Stomach (tissue), 4 donors: ENCODE measurements around the gene ZFPM1.

Experiments used
- EP300 ChIP-seq: sonication (generic); formaldehyde crosslinking; IDR thresholded peaks from one replicate; pipeline ENCODE4 v1.6.1; 2017; ENCODE audit warnings: antibody characterized with exemption
- POLR2A ChIP-seq, 4 donors: fragments of 450-650 bp; IDR thresholded peaks; one replicate each; pipeline ENCODE4 v1.6.1; 2016; ENCODE audit warnings: antibody characterized with exemption in 4 of 4, control low read depth in 2 of 4, mild to moderate bottlenecking in 1 of 4, moderate library complexity in 1 of 4
- POLR2AphosphoS5 ChIP-seq, 3 donors: sonication (generic); formaldehyde crosslinking; IDR thresholded peaks; one replicate each; pipeline ENCODE4 v1.6.1; 2016; ENCODE audit warnings: antibody characterized with exemption in 3 of 3
- TF ChIP-seq, protein P1 (sequence below), 7 experiments: fragments of 450-650 bp in 4 of 7; fragments of 200-600 bp in 3 of 7; sonication (generic) in 3 of 7; IDR thresholded peaks; one replicate each; pipeline ENCODE4 v1.5.1; 2016 to 2019; ENCODE audit warnings: antibody characterized with exemption in 7 of 7, control low read depth in 2 of 7, mild to moderate bottlenecking in 1 of 7

DNA sequence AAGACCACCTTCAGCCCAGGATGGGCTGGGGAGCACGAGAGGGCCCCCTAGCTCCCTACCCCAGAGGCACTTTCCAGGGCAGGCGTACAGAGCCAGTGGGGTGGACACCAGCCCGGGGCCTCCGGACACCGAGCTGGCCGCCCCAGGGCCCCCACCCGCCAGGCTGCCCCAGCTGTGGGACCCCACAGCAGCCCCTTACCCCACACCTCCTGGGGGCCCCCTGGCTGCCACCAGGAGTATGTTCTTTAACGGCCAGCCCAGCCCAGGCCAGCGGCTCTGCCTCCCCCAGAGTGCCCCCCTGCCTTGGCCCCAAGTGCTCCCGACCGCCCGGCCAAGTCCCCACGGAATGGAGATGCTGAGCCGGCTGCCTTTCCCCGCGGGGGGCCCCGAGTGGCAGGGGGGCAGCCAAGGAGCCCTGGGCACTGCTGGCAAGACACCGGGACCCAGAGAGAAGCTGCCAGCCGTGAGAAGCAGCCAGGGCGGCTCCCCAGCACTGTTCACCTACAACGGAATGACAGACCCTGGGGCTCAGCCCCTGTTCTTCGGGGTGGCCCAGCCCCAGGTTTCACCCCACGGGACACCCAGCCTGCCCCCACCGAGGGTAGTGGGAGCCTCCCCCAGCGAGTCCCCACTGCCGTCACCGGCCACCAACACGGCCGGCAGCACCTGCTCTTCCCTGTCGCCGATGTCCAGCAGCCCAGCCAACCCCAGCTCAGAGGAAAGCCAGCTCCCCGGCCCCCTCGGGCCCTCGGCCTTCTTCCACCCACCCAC, 24.3 kb upstream of the ZFPM1 start:
- TF ChIP-seq, protein P1, sequence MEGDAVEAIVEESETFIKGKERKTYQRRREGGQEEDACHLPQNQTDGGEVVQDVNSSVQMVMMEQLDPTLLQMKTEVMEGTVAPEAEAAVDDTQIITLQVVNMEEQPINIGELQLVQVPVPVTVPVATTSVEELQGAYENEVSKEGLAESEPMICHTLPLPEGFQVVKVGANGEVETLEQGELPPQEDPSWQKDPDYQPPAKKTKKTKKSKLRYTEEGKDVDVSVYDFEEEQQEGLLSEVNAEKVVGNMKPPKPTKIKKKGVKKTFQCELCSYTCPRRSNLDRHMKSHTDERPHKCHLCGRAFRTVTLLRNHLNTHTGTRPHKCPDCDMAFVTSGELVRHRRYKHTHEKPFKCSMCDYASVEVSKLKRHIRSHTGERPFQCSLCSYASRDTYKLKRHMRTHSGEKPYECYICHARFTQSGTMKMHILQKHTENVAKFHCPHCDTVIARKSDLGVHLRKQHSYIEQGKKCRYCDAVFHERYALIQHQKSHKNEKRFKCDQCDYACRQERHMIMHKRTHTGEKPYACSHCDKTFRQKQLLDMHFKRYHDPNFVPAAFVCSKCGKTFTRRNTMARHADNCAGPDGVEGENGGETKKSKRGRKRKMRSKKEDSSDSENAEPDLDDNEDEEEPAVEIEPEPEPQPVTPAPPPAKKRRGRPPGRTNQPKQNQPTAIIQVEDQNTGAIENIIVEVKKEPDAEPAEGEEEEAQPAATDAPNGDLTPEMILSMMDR (IDR thresholded peaks at IDR 0.05), result no peak
- TF ChIP-seq POLR2A (IDR thresholded peaks at IDR 0.05) (no peak), POLR2AphosphoS5 (IDR thresholded peaks at IDR 0.05) (no peak), EP300 (no peak)
